Measurements from ENCODE around the gene GPR35. TPM values are rescaled to one million over a fixed set of nuclear protein-coding genes. Genes with fewer than 3 reads are reported as not detected.

The GPR35 gene
- total RNA-seq, 1 donor from 2014 or later, result 1.9 TPM

DNA sequence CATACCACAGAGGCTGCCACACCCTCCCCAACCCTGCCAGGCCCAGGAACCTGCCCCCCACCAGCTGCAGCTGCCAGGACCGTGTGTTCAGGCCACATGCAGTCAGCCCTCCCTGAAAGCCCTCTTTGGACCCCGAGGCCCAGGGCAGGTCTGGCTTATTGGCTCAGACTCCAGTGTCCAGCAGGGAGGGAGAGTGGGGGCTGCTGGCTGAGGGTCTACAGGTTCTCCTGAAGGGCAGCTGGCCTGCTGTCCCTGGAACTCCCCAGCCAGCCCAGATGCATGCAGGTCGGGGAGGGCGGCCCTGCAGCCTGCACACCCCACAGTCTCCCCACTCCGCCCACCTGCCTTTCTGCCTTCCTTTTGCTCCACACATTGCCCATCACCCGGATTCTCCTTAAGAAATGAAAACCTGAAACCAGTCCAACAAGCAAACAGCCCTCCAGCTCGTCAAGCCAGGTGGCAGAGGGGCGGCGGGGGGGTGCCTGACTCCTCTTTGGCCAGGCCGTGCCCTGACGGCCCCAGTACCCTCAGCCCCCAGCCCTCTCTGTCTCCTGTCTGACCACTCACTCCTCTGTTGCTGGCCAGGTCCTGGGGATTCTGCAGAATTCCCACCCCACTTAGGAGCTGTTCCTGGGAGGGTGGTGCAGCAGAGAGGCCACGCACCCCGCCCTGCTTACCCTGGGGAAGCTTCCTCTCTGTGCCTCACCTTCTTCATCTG is 18.0 kb downstream of the GPR35 start:
- TF ChIP-seq, protein P1, sequence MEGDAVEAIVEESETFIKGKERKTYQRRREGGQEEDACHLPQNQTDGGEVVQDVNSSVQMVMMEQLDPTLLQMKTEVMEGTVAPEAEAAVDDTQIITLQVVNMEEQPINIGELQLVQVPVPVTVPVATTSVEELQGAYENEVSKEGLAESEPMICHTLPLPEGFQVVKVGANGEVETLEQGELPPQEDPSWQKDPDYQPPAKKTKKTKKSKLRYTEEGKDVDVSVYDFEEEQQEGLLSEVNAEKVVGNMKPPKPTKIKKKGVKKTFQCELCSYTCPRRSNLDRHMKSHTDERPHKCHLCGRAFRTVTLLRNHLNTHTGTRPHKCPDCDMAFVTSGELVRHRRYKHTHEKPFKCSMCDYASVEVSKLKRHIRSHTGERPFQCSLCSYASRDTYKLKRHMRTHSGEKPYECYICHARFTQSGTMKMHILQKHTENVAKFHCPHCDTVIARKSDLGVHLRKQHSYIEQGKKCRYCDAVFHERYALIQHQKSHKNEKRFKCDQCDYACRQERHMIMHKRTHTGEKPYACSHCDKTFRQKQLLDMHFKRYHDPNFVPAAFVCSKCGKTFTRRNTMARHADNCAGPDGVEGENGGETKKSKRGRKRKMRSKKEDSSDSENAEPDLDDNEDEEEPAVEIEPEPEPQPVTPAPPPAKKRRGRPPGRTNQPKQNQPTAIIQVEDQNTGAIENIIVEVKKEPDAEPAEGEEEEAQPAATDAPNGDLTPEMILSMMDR (IDR thresholded peaks at IDR 0.05), result no peak
- Mint-ChIP-seq H3K4me1 (ENCODE audit: low read depth) (no peaks in the 10 kb centered on the region), H3K27me3 (ENCODE audit: low read depth) (peaks cover 40% of the 10 kb centered on the region), H3K36me3 (ENCODE audit: low read depth) (no peaks in the 10 kb centered on the region), H3K27ac (ENCODE audit: unreplicated experiment) (no peak overlapping the region), H3K9me3 (ENCODE audit: low read depth) (no peaks in the 10 kb centered on the region), H3K4me3 (ENCODE audit: unreplicated experiment) (no peak overlapping the region)
- peak; percentile 82 for DNase-seq (ENCODE audit: low spot score)

DNA sequence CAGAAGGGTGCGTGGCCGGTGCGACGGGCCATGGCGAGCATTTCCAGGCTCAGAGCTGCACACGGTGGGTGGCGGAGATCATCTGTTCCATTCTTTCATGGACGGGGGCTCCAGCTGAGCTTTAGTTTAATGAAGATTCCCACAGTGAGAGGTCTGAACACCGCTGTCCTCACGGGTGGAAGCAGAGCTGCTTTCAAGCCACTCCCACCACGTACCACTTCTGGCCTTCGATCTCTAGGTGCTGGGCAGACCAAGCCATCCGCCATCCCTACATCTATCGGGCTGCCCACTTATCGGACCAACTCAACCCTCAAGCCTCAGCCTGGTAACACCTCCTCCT is 18.5 kb downstream of the GPR35 start:
- H3K9me3 Mint-ChIP-seq (ENCODE audit: low read depth), result no peaks in the 10 kb centered on the region
- H3K27ac Mint-ChIP-seq (ENCODE audit: unreplicated experiment), result no peak overlapping the region
- H3K4me1 Mint-ChIP-seq (ENCODE audit: low read depth), result no peaks in the 10 kb centered on the region
- H3K27me3 Mint-ChIP-seq (ENCODE audit: low read depth), result peaks cover 41% of the 10 kb centered on the region
- H3K36me3 Mint-ChIP-seq (ENCODE audit: low read depth), result no peaks in the 10 kb centered on the region
- DNase-seq (ENCODE audit: low spot score), result no peak
- TF ChIP-seq, protein P1 (IDR thresholded peaks at IDR 0.05), result no peak
- H3K4me3 Mint-ChIP-seq (ENCODE audit: unreplicated experiment), result no peak overlapping the region

DNA sequence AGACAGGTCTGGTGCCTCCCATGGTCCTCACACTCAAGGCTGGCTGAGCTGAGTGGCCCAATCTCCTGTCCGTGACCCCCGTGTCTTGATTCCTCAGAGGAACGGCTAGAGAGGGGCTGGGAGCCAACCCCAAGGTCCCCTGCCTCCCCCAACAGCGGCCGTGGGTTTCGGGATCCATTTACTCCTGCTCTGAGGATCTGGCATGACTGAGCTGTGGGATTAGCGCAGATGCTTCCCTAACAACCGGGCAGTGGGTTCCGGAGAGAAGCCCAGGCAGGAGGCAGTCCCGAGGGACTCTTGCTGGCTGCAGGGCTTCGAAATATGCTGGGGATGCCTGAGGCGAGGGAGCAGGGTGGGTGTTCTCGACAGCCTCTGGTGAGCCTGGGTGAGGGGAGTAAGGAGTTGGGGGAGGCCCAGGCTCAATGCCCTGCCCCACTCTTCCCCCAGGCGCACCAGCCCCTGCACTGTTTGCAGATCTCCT is 18.9 kb downstream of the GPR35 start:
- H3K4me1 Mint-ChIP-seq (ENCODE audit: low read depth), result no peaks in the 10 kb centered on the region
- H3K27ac Mint-ChIP-seq (ENCODE audit: unreplicated experiment), result no peak overlapping the region
- no peak overlapping the region for H3K4me3 Mint-ChIP-seq (ENCODE audit: unreplicated experiment)
- TF ChIP-seq, protein P1 (IDR thresholded peaks at IDR 0.05), result no peak
- DNase-seq (ENCODE audit: low spot score), result peak; percentile 75
- H3K9me3 Mint-ChIP-seq (ENCODE audit: low read depth), result no peaks in the 10 kb centered on the region
- H3K36me3 Mint-ChIP-seq (ENCODE audit: low read depth), result no peaks in the 10 kb centered on the region
- peaks cover 43% of the 10 kb centered on the region for H3K27me3 Mint-ChIP-seq (ENCODE audit: low read depth)

DNA sequence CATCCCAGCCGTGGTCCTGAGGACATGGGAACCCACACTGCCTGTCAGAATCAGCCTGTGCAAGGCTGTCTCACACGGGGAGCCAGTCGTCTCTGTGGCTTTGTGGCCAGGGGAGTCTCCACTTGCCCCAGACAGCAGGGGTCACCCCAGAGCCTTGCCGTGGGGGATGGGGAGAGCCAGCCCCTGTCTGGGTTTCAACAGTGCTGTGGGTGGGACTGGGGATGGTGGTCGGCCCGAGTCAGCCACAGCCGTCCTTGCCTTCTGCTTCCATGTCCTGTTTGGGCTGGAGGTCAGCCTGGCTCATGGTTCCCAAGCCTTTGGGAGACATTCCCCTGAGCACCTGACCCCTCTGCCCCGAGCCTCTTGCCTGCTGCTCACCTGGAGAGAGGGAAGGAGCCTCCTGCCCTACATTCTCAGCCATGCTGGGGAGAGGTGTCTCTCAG is 19.6 kb downstream of the GPR35 start:
- no peak overlapping the region for H3K27ac Mint-ChIP-seq (ENCODE audit: unreplicated experiment)
- H3K36me3 Mint-ChIP-seq (ENCODE audit: low read depth), result no peaks in the 10 kb centered on the region
- no peaks in the 10 kb centered on the region for H3K9me3 Mint-ChIP-seq (ENCODE audit: low read depth)
- peaks cover 50% of the 10 kb centered on the region for H3K27me3 Mint-ChIP-seq (ENCODE audit: low read depth)
- no peak overlapping the region for H3K4me3 Mint-ChIP-seq (ENCODE audit: unreplicated experiment)
- TF ChIP-seq, protein P1 (IDR thresholded peaks at IDR 0.05), result no peak
- DNase-seq (ENCODE audit: low spot score), result peak; percentile 87
- H3K4me1 Mint-ChIP-seq (ENCODE audit: low read depth), result no peaks in the 10 kb centered on the region

DNA sequence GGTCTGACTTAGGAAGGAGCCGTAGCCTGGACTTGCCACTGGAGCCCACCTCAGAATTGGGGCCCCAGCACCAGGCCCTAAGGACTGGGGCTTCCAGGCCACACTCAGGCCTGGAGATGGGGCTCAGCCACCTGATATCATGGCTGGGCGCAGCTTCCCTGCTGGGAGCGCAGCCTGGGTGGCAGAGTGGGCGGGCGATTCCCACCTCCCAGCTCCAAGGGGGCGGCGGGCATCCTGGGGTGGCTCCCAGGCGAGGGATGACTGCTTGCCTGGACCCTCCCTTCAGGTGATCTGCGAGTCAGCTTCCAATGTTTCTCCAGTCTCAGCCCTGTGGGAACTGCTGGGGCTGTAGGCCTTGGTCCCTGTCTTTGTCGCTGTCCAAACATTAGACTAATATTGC is 20.1 kb downstream of the GPR35 start:
- TF ChIP-seq, protein P1 (IDR thresholded peaks at IDR 0.05), result no peak
- Mint-ChIP-seq H3K36me3 (ENCODE audit: low read depth) (no peaks in the 10 kb centered on the region), H3K4me3 (ENCODE audit: unreplicated experiment) (no peak overlapping the region), H3K27ac (ENCODE audit: unreplicated experiment) (no peak overlapping the region), H3K4me1 (ENCODE audit: low read depth) (no peaks in the 10 kb centered on the region), H3K9me3 (ENCODE audit: low read depth) (no peaks in the 10 kb centered on the region), H3K27me3 (ENCODE audit: low read depth) (peaks cover 50% of the 10 kb centered on the region)
- no peak for DNase-seq (ENCODE audit: low spot score)
